Globus pallidus (tissue), 1 donor: ENCODE measurements around the gene C10orf143.
A peak's percentile ranks its signal among the peaks of the same experiment; 100 is the strongest.
"Not testable (repeated sequence)": the region's sequence is repeated elsewhere in the genome, so short reads cannot be mapped to it uniquely, and the experiment has no call there.

Experiments used
- DNase-seq: peaks from one replicate; pipeline ENCODE4 v3.0.0-alpha.2; 2015; ENCODE audit warnings: low spot score

C10orf143 gene

DNA sequence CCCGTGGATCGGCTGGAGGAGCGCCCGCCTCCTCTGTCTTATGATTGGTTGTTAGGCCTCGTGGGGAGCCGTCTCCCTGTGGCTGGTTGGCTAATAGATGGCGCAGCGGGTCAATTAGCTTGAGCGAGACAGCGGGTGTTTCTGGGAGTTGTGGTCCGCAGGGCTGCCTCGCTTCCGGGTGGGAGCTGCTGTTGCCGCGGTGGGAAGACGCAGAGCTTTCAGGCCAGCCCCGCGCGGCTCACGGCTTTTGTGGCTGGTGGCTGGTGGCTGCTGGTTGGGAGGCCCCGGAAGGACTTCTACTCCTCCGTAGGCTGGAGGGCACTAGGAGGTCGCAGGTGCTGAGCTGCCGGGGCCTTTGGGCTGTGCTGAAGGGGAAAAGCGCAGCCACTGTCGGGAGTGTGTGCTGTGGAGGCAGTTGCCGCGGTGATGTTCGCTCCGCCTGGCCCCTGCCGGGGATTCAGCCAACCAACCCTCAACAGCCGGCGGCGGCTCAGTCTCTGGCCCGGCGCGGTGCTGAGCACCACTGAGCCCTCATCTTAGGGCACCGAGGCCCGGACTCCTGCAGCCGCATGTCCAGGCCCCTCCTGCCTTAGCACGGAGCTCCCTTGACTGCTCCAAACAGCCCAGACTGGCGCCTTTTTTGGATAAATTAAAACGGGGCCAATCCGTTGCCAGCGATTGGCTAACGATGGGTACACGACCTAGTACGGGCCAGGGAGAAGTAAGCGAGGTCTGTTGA, 652 bp upstream of the C10orf143 start:
- DNase-seq = peak; percentile 99

GRCh38 chr10:130109796-130110245, 809 bp downstream of the C10orf143 start:
- peak; percentile 86 for DNase-seq

- DNase-seq = no peak
These were observed 1.6 kb downstream of the C10orf143 start for GRCh38 chr10:130108934-130109604.

DNA sequence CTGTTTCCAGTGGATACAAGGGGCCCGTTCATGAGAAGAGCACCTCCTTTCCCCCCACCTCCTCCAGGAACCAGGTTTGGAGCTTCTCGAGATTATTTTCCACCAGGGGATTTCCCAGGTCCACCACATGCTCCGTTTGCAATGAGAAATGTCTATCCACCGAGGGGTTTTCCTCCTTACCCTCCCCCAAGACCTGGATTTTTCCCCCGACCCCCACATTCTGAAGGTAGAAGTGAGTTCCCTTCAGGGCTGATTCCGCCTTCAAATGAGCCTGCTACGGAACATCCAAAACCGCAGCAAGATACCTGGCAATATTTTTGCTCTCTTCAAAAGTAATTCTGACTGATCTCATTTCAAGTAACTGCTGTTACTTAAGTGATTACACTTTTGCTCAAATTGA, 2.5 kb downstream of the C10orf143 start:
- DNase-seq = not testable (repeated sequence)

- DNase-seq = no peak
These were observed 4.9 kb downstream of the C10orf143 start for GRCh38 chr10:130105724-130106123.

DNA sequence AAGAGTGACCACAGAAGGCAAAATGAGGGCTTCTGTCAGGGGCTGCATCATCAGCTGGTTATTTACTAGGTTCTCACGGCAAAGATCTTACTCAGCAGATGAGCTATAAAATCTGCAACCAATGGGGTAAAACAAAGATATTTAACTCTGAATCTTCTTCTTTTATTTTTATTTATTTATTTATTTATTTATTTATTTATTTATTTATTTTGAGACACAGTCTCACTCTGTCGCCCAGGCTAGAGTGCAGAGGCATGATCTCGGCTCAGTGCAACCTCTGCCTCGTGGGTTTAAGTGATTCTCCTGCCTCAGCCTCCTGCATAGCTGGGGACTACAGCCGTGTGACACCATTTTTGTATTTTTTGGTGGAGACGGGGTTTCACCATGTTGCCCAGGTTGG, 11.3 kb downstream of the C10orf143 start:
- no peak for DNase-seq

DNA sequence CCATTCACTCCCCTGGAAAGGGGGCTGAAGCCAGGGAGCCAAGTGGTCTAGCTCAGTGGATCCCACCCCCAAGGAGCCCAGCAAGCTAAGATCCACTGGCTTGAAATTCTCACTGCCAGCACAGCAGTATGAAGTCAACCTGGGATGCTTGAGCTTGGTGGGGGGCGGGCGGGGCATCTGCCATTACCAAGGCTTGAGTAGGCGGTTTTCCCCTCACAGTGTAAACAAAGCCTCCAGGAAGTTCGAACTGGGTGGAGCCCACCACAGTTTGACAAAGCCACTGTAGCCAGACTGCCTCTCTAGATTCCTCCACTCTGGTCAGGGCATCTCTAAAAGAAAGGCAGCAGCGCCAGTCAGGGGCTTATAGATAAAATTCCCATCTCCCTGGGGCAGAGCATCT, 20.1 kb downstream of the C10orf143 start:
- DNase-seq = not testable (repeated sequence)

DNA sequence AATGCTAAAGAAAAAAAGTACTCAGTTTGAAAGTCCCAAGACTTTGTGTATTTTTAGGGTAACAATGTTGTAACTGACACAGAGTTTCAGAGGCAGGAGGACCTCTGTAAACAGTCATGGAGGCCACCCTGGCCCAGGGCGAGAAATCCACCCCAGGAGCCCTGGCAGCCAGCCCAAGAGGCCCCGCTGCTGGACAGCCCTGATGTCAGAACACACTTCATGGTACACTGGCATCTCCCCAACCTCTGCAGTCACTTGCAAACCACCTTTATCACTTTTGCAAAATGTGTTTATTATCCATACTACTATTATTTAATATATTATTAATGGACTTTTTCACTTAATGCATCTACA, 30.2 kb downstream of the C10orf143 start:
- no peak for DNase-seq

DNA sequence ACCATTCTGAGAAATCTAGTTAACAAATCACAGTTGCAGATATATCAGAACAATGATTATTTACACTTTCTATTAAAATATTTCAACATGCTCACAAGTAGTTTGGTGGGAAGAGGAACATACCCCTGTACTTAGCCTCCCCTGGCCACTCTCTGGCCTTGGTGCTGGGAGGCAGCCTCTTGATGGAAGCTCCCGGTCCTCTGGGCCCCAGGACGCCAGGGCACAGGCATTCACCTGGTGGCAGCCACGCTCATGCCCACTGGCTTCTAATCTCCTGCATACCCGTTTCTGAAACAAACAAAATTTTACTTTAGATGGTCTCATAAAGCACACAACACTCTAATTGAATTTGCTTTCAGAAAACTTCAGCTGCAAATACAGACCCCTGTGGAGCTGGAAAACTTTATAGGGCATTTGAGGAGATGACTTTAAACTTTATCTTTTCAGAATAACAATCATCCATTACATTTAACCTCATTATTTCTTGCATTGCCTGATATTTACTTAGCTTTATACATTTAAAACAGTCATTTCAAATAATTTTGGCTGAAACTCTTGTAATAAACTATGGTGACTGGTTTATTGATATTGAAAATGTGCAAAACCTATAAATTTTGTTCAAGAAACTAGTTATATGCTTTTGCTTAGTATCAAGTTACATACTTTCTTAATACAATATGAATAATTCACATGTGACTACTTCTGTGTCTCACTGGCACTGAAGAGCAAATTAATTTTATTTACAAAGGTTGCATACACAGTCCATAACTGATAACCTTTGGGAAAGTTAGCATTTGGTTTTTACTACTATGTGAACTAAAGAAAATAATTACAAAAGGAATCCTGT, 30.8 kb downstream of the C10orf143 start:
- DNase-seq = no peak

DNA sequence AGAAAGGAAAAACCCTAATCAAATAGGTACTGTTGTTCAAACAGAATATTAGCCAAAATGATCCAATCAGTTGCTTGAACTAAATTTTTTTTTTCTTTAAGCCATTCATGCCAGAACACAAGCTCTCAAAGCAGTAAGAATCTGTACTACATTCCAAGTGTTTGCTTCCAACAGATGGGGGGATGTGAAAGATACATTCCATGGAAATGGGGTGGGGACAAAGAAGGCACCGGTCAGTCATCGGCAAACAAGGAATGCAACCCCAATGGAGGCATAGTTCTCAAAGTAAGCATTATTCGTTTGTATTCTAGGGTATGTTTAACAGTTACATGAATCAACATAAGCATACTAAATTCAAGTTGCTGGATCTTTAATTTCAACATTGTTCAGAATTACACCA, 32.5 kb downstream of the C10orf143 start:
- no peak for DNase-seq

- DNase-seq = no peak
These were observed 33.9 kb downstream of the C10orf143 start for GRCh38 chr10:130076681-130077080.

DNA sequence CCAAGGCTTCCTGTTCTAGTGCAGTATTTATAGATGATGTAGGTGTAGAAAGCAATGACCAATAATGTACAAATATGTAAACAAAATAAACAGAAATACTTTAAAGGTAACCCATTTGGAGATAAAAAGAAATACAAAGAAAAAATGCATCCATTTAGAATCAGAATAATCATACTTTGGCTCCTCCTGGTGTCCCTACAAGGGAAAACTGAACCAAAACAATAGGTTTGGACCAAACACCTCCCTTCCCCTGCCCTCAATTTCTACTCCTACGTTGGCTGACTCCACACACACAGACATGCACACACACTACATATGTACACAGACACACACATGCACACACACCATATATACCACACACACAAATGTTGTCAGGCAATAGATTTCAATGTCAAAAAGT, 36.0 kb downstream of the C10orf143 start:
- DNase-seq = no peak

GRCh38 chr10:130073912-130074311, 36.7 kb downstream of the C10orf143 start:
- no peak for DNase-seq

- DNase-seq = no peak
These were observed 38.4 kb downstream of the C10orf143 start for GRCh38 chr10:130072247-130072646.

- no peak for DNase-seq
These were observed 42.7 kb downstream of the C10orf143 start for GRCh38 chr10:130067893-130068292.

DNA sequence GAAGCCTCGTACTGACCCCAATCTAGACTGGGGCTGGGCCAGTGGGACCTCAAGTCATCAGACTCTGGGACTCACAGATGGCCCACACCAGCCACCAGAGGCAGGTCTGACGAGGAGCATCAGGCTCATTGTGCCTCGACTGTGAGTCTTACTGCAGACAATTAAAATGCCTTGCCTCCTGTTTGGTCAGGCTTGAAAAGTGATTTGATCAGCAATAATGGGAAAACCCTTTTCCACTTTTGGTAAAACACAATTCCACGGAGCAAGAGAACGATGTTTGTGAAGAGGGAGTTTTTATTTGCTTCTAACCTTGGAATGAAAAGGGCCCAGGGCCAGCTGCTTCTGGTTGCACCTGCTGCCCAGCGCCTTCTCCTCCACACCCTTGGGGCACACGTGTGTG, 43.9 kb downstream of the C10orf143 start:
- no peak for DNase-seq

DNA sequence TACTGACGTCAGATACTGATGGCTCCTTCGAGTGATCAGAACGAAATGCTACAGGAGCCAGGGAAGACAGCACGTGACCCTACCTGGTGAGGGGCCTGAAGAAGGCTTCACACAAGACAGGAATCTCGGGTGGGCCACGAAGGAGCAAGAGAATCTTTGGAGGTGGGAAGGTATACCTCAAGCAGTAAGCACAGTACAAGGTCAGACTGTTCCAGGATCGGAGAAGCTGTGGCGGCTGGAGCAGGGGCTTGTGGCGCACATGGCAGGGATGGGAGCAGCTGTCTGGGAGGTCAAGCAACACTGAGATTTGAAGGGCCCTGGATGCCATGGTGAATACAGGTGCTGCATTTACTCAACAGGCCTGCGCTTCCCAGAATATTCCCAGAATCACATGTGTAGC, 45.4 kb downstream of the C10orf143 start:
- DNase-seq = no peak

DNA sequence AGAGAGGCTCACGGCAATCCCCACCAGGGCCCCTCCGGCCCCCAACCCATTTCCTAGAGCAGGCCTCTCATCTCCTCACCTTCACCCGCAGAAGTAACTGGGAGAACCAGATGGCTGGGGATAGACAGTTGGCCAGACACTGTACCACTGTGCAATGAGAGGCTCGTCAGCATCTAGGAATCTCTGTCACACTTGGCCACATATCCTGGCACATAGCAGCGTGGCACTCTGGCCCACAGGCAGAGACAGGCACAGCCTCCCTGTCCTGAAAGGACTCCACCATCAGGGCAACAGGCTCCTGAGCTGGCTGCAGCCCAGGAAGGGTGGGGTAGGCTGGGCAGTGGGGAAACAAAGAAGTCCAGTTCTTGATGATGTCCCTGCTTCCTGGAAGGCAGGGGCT, 45.8 kb downstream of the C10orf143 start:
- DNase-seq = no peak

DNA sequence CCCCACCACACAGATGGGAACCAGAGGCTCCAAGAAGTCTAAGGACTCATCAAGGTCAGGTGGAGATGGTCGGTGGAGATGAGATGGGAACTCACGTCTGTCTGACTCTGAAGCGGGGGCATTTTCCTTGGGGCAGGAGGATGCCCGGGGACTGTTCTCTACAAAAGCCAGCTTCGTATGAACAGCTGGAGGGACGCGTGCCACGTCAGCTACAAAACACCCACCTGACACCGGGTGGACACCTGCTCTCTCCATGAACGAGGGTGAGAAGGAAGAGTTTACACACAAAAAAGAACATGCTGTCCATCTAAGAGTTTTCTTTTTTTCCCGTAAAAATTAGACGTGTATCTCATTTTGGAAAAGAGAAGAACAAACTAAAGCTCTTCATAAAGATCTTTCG, 47.7 kb downstream of the C10orf143 start:
- DNase-seq = no peak

DNA sequence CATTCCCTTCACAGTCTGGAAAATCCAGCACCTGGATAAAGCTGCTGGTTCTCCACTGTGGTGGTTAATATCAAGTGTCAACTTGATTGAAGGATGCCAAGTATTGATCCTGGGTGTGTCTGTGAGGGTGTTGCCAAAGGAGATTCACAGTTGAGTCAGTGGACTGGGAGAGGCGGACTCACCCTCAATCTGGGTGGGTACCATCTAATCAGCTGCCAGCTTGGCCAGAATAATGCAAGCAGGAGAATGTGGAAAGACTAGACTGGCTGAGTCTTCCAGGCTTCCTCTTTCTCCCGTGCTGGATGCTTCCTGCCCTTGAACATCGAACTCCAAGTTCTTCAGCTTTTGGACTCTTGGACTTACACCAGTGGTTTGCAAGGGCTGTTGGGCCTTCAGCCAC, 48.4 kb downstream of the C10orf143 start:
- DNase-seq = no peak

- no peak for DNase-seq
These were observed 48.9 kb downstream of the C10orf143 start for GRCh38 chr10:130061760-130062159.

DNA sequence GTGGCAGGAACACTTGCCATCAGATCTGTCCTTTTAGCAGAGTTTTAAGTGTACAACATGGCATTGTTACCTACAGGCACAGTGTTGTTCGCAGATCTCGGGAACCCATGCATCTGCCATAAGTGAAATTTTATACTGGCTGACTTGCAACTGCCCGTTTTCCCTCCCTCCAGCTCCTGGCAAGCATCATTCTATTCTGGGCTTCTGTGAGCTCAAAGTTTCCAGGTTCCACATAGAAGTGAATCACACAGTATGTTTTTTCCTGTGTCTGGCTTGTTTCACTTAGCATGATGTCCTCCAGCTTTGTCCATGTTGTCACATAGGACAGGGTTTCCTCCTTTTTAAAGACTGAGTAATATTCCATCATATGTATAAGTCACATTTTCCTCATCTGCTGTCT, 56.6 kb downstream of the C10orf143 start:
- DNase-seq = no peak

DNA sequence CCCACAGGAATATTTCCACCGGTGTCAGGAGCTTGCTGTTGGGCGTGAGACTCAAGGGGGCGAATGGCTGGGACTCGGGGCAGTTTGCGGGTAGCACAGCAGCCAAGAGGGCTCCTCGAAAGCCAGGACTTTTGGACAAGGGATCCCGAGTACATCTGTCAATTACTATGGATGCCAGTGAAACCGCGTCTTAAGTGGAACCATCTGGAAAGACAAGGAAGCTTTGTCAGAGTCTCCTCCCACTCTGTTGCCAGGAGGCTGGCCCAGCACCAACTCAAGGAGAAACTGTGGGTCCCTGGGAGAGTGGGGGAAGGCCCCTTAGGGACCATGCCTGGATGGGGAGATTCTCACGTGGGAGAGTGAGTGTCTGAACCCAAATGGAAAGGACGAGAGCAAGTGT, 57.1 kb downstream of the C10orf143 start:
- DNase-seq = no peak
